Panc1 (cell line): ENCODE data around the gene HTR3E. TPM values are rescaled to one million over a fixed set of nuclear protein-coding genes. Genes with fewer than 3 reads are reported as not detected.

Source experiments
- ATAC-seq: fragments of 200-7000 bp; cut with Tn5 transposase; 2 replicates; pipeline ENCODE4 v1.9.1; 2020; ENCODE audit warnings: mild to moderate bottlenecking, moderate library complexity
- Bru-seq: library from RNA; stranded (reverse); fragments of 400-500 nt; gene quantifications from one replicate; lab custom pipeline; 2021; lab: Mats Ljungman, UMichigan
- BruChase-seq, 2 experiments: library from RNA; stranded (reverse); fragments of 400-500 nt; gene quantifications; one replicate each; lab custom pipeline; 2021; lab: Mats Ljungman, UMichigan
- BruUV-seq: library from RNA; stranded (reverse); fragments of 400-500 nt; replicated peaks from 2 replicates; lab custom pipeline; 2021; lab: Mats Ljungman, UMichigan
- CTCF ChIA-PET: fragments of 300-600 bp; sonication (Branson Sonifier 250); formaldehyde crosslinking; loops from one replicate; lab custom pipeline; 2022; ENCODE audit warnings: antibody characterized with exemption; lab: Charles Lee
- POLR2A ChIA-PET: fragments of 300-600 bp; sonication (Branson Sonifier 250); formaldehyde crosslinking; loops from one replicate; lab custom pipeline; 2022; ENCODE audit warnings: antibody characterized with exemption; lab: Charles Lee
- DNase-seq: peaks from one replicate; pipeline ENCODE4 v3.0.0-alpha.2; 2010; ENCODE audit warnings: low read depth, low spot score
- H3K27ac ChIP-seq: 2 replicates; pipeline ENCODE4 v1.5.1; 2011; ENCODE audit warnings: mild to moderate bottlenecking, low read length, inconsistent platforms
- H3K27me3 ChIP-seq: fragments of 200-500 bp; sonication (Bioruptor generic); 2 replicates; pipeline ENCODE4 v1.6.0; 2014; ENCODE audit warnings: low read length, inconsistent platforms; ENCODE audit not compliant: control insufficient read depth, insufficient read depth
- H3K36me3 ChIP-seq: fragments of 200-500 bp; sonication (Bioruptor generic); 2 replicates; pipeline ENCODE4 v1.5.1; 2014; ENCODE audit warnings: inconsistent platforms, mild to moderate bottlenecking, low read length, moderate library complexity; ENCODE audit not compliant: control insufficient read depth, insufficient read depth
- H3K4me1 ChIP-seq: 2 replicates; pipeline ENCODE4 v1.5.1; 2011; ENCODE audit warnings: inconsistent platforms, mild to moderate bottlenecking, low read length, moderate library complexity; ENCODE audit not compliant: control insufficient read depth, insufficient read depth
- H3K4me3 ChIP-seq, 2 experiments: 2 replicates each; pipeline ENCODE4 v1.5.1; 2011 to 2012; ENCODE audit warnings: low read depth in 2 of 2, low read length in 2 of 2, mild to moderate bottlenecking in 2 of 2, inconsistent platforms in 1 of 2, moderate library complexity in 1 of 2
- H3K9me3 ChIP-seq: fragments of 200-500 bp; sonication (Bioruptor generic); 2 replicates; pipeline ENCODE4 v1.5.1; 2014; ENCODE audit warnings: low read depth, mild to moderate bottlenecking, inconsistent platforms, low read length, moderate library complexity; ENCODE audit not compliant: control insufficient read depth, insufficient read depth
- CTCF ChIP-seq: fragments of 450-650 bp; IDR thresholded peaks from 2 replicates; pipeline ENCODE4 v1.5.1; 2017; ENCODE audit warnings: mild to moderate bottlenecking
- POLR2AphosphoS5 ChIP-seq: IDR thresholded peaks from 2 replicates; pipeline ENCODE4 v1.6.1; 2012; ENCODE audit warnings: mild to moderate bottlenecking, low read depth, low read length, moderate library complexity
- SIN3A ChIP-seq: IDR thresholded peaks from 2 replicates; pipeline ENCODE4 v1.6.1; 2012; ENCODE audit warnings: low read depth, mild to moderate bottlenecking, low read length, moderate library complexity, borderline replicate concordance; ENCODE audit not compliant: insufficient read depth
- TCF7L2 ChIP-seq: IDR thresholded peaks from 2 replicates; pipeline ENCODE4 v1.6.1; 2011; ENCODE audit warnings: mild to moderate bottlenecking, low read depth, low read length, inconsistent platforms
- in situ Hi-C: cut with HindIII; loops from 2 replicates; pipeline ENCODE4 v1.10.0; 2016; ENCODE audit warnings: low sequenced_read_pairs, low pct_unique_long_range_greater_than_20kb
- intact Hi-C: fragments of 100-400 bp; cut with micrococcal nuclease; formaldehyde crosslinking; loops from one replicate; pipeline ENCODE4 v1.10.0; 2022; ENCODE audit not compliant: unreplicated experiment
- long read RNA-seq: library from polyadenylated mRNA; unstranded; transcript quantifications from one replicate; pipeline ENCODE4 v2.0.0, GENCODE V29; 2021; ENCODE audit not compliant: unreplicated experiment
- polyA plus RNA-seq: library from polyadenylated mRNA; unstranded; fragments of >200 nt; gene quantifications from one replicate; pipeline ENCODE4 v1.2.1, GENCODE V29; 2012; ENCODE audit warnings: missing spikeins; ENCODE audit not compliant: insufficient read length
- total RNA-seq: library from RNA; stranded (reverse); gene quantifications from one replicate; pipeline ENCODE4 v1.2.1, GENCODE V29; 2021; ENCODE audit not compliant: unreplicated experiment
- TF ChIP-seq, protein P1 (sequence below), 2 experiments: IDR thresholded peaks; 2 replicates each; pipeline ENCODE4 v1.6.1; 2011 to 2012; ENCODE audit warnings: low read depth in 2 of 2, control low read depth in 1 of 2, low read length in 1 of 2, mild to moderate bottlenecking in 1 of 2, moderate library complexity in 1 of 2; ENCODE audit not compliant: insufficient read depth in 1 of 2

HTR3E gene, protein sequence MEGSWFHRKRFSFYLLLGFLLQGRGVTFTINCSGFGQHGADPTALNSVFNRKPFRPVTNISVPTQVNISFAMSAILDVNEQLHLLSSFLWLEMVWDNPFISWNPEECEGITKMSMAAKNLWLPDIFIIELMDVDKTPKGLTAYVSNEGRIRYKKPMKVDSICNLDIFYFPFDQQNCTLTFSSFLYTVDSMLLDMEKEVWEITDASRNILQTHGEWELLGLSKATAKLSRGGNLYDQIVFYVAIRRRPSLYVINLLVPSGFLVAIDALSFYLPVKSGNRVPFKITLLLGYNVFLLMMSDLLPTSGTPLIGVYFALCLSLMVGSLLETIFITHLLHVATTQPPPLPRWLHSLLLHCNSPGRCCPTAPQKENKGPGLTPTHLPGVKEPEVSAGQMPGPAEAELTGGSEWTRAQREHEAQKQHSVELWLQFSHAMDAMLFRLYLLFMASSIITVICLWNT
- total RNA-seq (not detected), Bru-seq, nascent RNA (percentile 8 among the genes with signal in this experiment), BruChase-seq, experiment 1, labeled RNA remaining after a 2-hour chase (not detected), BruChase-seq, experiment 2, labeled RNA remaining after a 6-hour chase (percentile 8 among the genes with signal in this experiment)
- polyA plus RNA-seq, result not detected
- long read RNA-seq, result 0 reads

DNA sequence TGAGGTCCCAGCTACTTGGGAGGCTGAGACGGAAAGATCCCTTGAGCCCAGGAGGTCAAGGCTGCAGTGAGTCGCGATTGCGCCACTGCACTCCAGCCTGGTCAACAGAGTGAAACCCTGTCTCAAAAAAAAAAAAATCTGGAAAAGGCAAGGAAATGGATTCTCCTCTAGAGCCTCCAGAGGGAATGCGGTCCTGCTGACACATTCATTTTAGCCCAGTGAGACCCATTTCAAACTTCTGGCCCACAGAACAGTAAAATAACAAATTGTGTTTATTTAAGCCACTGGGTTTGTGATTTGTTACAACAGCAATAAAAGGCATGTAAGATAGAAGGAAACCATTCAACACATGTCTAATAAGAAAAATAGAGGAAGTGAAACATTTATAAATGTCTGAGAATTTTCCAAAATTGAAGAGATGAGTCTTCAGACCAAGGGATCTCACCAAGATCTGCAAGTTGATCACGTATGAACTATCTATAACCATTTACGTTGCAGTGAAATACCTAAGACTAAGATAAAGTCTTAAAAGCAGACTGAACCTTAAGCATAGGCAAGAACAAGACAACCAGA is at the start of gene HTR3E:
TSS of gene HTR3E (plus strand) at position 254 of the 573 bp plus-strand sequence. CDS start 466 bp downstream, outside the sequence.
- no TSS peak for BruUV-seq

More for the DNA sequence above, at the start of gene HTR3E:
- in situ Hi-C loops, result no loop called here
- TF ChIP-seq SIN3A, result no peak
- no peak for TF ChIP-seq POLR2AphosphoS5
- TF ChIP-seq TCF7L2, result no peak
- no peak for TF ChIP-seq CTCF
- TF ChIP-seq, protein P1, sequence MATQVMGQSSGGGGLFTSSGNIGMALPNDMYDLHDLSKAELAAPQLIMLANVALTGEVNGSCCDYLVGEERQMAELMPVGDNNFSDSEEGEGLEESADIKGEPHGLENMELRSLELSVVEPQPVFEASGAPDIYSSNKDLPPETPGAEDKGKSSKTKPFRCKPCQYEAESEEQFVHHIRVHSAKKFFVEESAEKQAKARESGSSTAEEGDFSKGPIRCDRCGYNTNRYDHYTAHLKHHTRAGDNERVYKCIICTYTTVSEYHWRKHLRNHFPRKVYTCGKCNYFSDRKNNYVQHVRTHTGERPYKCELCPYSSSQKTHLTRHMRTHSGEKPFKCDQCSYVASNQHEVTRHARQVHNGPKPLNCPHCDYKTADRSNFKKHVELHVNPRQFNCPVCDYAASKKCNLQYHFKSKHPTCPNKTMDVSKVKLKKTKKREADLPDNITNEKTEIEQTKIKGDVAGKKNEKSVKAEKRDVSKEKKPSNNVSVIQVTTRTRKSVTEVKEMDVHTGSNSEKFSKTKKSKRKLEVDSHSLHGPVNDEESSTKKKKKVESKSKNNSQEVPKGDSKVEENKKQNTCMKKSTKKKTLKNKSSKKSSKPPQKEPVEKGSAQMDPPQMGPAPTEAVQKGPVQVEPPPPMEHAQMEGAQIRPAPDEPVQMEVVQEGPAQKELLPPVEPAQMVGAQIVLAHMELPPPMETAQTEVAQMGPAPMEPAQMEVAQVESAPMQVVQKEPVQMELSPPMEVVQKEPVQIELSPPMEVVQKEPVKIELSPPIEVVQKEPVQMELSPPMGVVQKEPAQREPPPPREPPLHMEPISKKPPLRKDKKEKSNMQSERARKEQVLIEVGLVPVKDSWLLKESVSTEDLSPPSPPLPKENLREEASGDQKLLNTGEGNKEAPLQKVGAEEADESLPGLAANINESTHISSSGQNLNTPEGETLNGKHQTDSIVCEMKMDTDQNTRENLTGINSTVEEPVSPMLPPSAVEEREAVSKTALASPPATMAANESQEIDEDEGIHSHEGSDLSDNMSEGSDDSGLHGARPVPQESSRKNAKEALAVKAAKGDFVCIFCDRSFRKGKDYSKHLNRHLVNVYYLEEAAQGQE (IDR thresholded peaks at IDR 0.05; ENCODE audit: insufficient read depth in 1 of 2, low read depth in 2 of 2, low read length in 1 of 2), result no peak
- ChIA-PET POLR2A (no interaction called here), CTCF (no interaction called here)
- ATAC-seq (no peak), DNase-seq (no peak)
- Histone ChIP-seq H3K4me3 (no peak within 1 kb of the TSS), H3K4me1 (peaks cover 4% of the 10 kb centered on the region; the same call in 1 of the 2 replicates), H3K27me3 (no peaks in the 10 kb centered on the region; the same call in 1 of the 2 replicates), H3K27ac (no peak within 1 kb of the TSS), H3K9me3 (peaks cover 4% of the 10 kb centered on the region; the same call in 1 of the 2 replicates), H3K36me3 (no peaks in the 10 kb centered on the region)
- intact Hi-C loops, result no loop called here
